ENCODE results near the gene PER3. TPM values are rescaled to one million over a fixed set of nuclear protein-coding genes. Genes with fewer than 3 reads are reported as not detected.
"Not testable (repeated sequence)": the region's sequence is repeated elsewhere in the genome, so short reads cannot be mapped to it uniquely, and the experiment has no call there.

The PER3 gene
- total and polyA plus RNA-seq, 3 donors from 2014 or later: 15.4 to 40.8 (median 32.7) TPM

- Histone ChIP-seq H3K4me3 (peak overlapping the region; percentile 66 to 68), H3K27me3 (no peaks in the 10 kb centered on the region), H3K9me3 (no peaks in the 10 kb centered on the region), H3K36me3 (ENCODE audit: low read depth, missing control alignments) (no peaks in the 10 kb centered on the region), H3K4me1 (peaks cover 14% of the 10 kb centered on the region), H3K27ac (peak overlapping the region; percentile 93 to 97)
- 34 to 40% methylated on average over 51 to 52 of the region's 52 CpGs for WGBS, 2 donors
- intact Hi-C loops (cut with DNase I; ENCODE audit: low total_unique reads): no loop called here
- no peak for TF ChIP-seq CTCF (IDR thresholded peaks at IDR 0.05)
- no peak for TF ChIP-seq POLR2A (IDR thresholded peaks at IDR 0.05)
- peak; percentile 31 for DNase-seq
Observed at GRCh38 chr1:7784492-7785071, 491 bp downstream of the PER3 start.

GRCh38 chr1:7785108-7785507, 1.0 kb downstream of the PER3 start:
- H3K4me1 ChIP-seq: peaks cover 14% of the 10 kb centered on the region
- H3K4me3 ChIP-seq: peak overlapping the region; percentile 66 to 68
- TF ChIP-seq CTCF (IDR thresholded peaks at IDR 0.05) (no peak), POLR2A (IDR thresholded peaks at IDR 0.05) (no peak)

GRCh38 chr1:7786795-7787194, 2.7 kb downstream of the PER3 start:
- DNase-seq: no peak
- 49 to 73% methylated on average over 5 of the region's 5 CpGs for WGBS, 2 donors
- Histone ChIP-seq H3K4me1 (peaks cover 14% of the 10 kb centered on the region), H3K9me3 (no peaks in the 10 kb centered on the region), H3K4me3 (no peak overlapping the region), H3K36me3 (ENCODE audit: low read depth, missing control alignments) (no peaks in the 10 kb centered on the region), H3K27ac (no peak overlapping the region), H3K27me3 (no peaks in the 10 kb centered on the region)
- no peak for TF ChIP-seq POLR2A (IDR thresholded peaks at IDR 0.05)
- no peak for TF ChIP-seq CTCF (IDR thresholded peaks at IDR 0.05)
- intact Hi-C loops (cut with DNase I; ENCODE audit: low total_unique reads): no loop called here

More at GRCh38 chr1:7785108-7785507, 1.0 kb downstream of the PER3 start:
- intact Hi-C loops (cut with DNase I; ENCODE audit: low total_unique reads): no loop called here
- no peak for DNase-seq
- WGBS, 2 donors: 64 to 69% methylated on average over 7 of the region's 7 CpGs
- Histone ChIP-seq H3K27me3 (no peaks in the 10 kb centered on the region), H3K9me3 (no peaks in the 10 kb centered on the region), H3K27ac (peak overlapping the region; percentile 93 to 97), H3K36me3 (ENCODE audit: low read depth, missing control alignments) (no peaks in the 10 kb centered on the region)

- no peaks in the 10 kb centered on the region for H3K27me3 ChIP-seq
- no peaks in the 10 kb centered on the region for H3K36me3 ChIP-seq (ENCODE audit: low read depth, missing control alignments)
- no peak overlapping the region for H3K4me3 ChIP-seq
- H3K27ac ChIP-seq: no peak overlapping the region
- 69 to 76% methylated on average over 5 of the region's 5 CpGs for WGBS, 2 donors
- intact Hi-C loops (cut with DNase I; ENCODE audit: low total_unique reads): no loop called here
- DNase-seq: no peak
- peaks cover 4% of the 10 kb centered on the region for H3K4me1 ChIP-seq
- no peaks in the 10 kb centered on the region for H3K9me3 ChIP-seq
- no peak for TF ChIP-seq POLR2A (IDR thresholded peaks at IDR 0.05)
- TF ChIP-seq CTCF (IDR thresholded peaks at IDR 0.05): no peak
Observed at GRCh38 chr1:7789828-7790227, 5.7 kb downstream of the PER3 start.

GRCh38 chr1:7791027-7791426, 6.9 kb downstream of the PER3 start:
- H3K4me3 ChIP-seq; H3K27me3 ChIP-seq; H3K9me3 ChIP-seq; H3K36me3 ChIP-seq (ENCODE audit: low read depth, missing control alignments); H3K4me1 ChIP-seq; intact Hi-C loops (cut with DNase I; ENCODE audit: low total_unique reads); H3K27ac ChIP-seq; DNase-seq: not testable (repeated sequence)
- WGBS, 2 donors: 96 to 97% methylated on average over 3 of the region's 3 CpGs
